Calu3 (cell line): ENCODE measurements around the gene SLC8A1. TPM values are rescaled to one million over a fixed set of nuclear protein-coding genes. Genes with fewer than 3 reads are reported as not detected.

Experiments
- BruUV-seq: library from RNA; stranded (reverse); fragments of 400-500 nt; replicated peaks from 2 replicates; lab custom pipeline; 2021; lab: Mats Ljungman, UMichigan
- CTCF ChIA-PET: fragments of 300-600 bp; sonication (Branson Sonifier 250); formaldehyde crosslinking; loops from one replicate; lab custom pipeline; 2022; ENCODE audit warnings: antibody characterized with exemption; lab: Charles Lee
- DNase-seq: peaks from one replicate; pipeline ENCODE4 v3.0.0; 2022
- H3K27ac Mint-ChIP-seq: one replicate; pipeline ENCODE4 v1.8.0; 2022; ENCODE audit warnings: mixed read lengths; ENCODE audit not compliant: unreplicated experiment
- H3K27me3 Mint-ChIP-seq: one replicate; pipeline ENCODE4 v1.8.0; 2022; ENCODE audit warnings: mixed read lengths; ENCODE audit not compliant: unreplicated experiment
- H3K36me3 Mint-ChIP-seq: one replicate; pipeline ENCODE4 v1.8.0; 2022; ENCODE audit warnings: mild to moderate bottlenecking, moderate library complexity, mixed read lengths; ENCODE audit not compliant: insufficient read depth, unreplicated experiment
- H3K4me1 Mint-ChIP-seq: one replicate; pipeline ENCODE4 v1.8.0; 2022; ENCODE audit warnings: mild to moderate bottlenecking, low read depth, mixed read lengths; ENCODE audit not compliant: unreplicated experiment
- H3K4me3 Mint-ChIP-seq: one replicate; pipeline ENCODE4 v1.8.0; 2022; ENCODE audit warnings: mild to moderate bottlenecking, low read depth, moderate library complexity, mixed read lengths; ENCODE audit not compliant: unreplicated experiment
- H3K9me3 Mint-ChIP-seq: one replicate; pipeline ENCODE4 v1.8.0; 2022; ENCODE audit warnings: low read depth, mixed read lengths; ENCODE audit not compliant: unreplicated experiment
- intact Hi-C: fragments of 100-400 bp; cut with micrococcal nuclease; formaldehyde crosslinking; loops from one replicate; pipeline ENCODE4 v1.10.0; 2022; ENCODE audit not compliant: unreplicated experiment
- total RNA-seq: library from RNA; stranded (reverse); gene quantifications from 2 replicates; pipeline ENCODE4 v1.2.3, GENCODE V29; 2022
- TF ChIP-seq, protein P1 (sequence below): fragments of 200-600 bp; IDR thresholded peaks from one replicate; pipeline ENCODE4 v1.8.0; 2022; ENCODE audit warnings: antibody characterized with exemption; ENCODE audit not compliant: unreplicated experiment

Gene SLC8A1
- total RNA-seq, 1 experiment from 2014 or later, result 0.05 TPM

DNA sequence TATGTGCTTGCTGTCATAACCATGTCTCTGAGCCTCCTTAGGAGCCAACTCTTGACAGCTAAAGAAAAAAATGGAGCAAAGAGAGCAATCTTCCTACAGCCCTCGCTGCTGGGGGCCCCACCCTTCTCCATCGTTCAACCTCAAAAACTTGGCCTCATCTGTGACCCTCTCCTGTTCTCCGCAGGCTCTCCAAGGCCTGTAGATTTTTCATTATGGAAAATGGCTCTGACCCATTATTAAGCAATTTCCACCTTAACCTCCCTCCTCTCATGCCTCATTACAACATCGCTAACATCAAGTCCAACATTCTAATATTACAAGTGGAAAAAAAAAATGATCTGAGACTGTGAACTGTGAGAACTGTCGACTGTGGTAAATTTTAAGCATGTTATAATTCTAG, 98.7 kb downstream of the SLC8A1 start:
- TF ChIP-seq, protein P1, sequence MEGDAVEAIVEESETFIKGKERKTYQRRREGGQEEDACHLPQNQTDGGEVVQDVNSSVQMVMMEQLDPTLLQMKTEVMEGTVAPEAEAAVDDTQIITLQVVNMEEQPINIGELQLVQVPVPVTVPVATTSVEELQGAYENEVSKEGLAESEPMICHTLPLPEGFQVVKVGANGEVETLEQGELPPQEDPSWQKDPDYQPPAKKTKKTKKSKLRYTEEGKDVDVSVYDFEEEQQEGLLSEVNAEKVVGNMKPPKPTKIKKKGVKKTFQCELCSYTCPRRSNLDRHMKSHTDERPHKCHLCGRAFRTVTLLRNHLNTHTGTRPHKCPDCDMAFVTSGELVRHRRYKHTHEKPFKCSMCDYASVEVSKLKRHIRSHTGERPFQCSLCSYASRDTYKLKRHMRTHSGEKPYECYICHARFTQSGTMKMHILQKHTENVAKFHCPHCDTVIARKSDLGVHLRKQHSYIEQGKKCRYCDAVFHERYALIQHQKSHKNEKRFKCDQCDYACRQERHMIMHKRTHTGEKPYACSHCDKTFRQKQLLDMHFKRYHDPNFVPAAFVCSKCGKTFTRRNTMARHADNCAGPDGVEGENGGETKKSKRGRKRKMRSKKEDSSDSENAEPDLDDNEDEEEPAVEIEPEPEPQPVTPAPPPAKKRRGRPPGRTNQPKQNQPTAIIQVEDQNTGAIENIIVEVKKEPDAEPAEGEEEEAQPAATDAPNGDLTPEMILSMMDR, result no peak
- intact Hi-C loops, result no loop called here
- DNase-seq, result no peak
- Mint-ChIP-seq H3K4me3 (no peak overlapping the region), H3K36me3 (no peaks in the 10 kb centered on the region), H3K27me3 (no peaks in the 10 kb centered on the region), H3K4me1 (peaks cover 8% of the 10 kb centered on the region), H3K27ac (no peak overlapping the region), H3K9me3 (no peaks in the 10 kb centered on the region)
- CTCF ChIA-PET, result no interaction called here
- BruUV-seq, result no TSS peak

DNA sequence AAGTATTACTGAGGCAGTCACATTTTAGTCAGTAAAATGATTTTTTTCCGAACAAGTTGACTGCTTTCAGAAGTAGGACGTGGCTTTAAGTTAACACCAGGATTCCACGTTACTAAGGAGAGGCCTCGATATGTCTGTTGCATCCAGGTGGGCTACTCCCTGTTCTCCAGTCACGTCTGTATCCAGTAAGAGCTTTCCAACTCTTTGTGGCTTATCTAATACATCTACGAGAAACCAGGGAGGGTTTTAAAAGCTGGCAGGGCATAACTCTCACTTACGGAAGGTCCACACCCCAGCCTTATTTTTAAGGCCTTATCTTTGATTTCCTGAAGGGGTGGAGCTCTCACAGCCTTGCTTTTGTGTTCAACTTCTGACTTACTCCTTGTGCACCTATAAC, 99.2 kb downstream of the SLC8A1 start:
- Mint-ChIP-seq H3K27ac (no peak overlapping the region), H3K4me1 (peaks cover 8% of the 10 kb centered on the region), H3K27me3 (no peaks in the 10 kb centered on the region), H3K36me3 (no peaks in the 10 kb centered on the region), H3K9me3 (no peaks in the 10 kb centered on the region), H3K4me3 (no peak overlapping the region)
- no peak for DNase-seq
- TF ChIP-seq, protein P1, result no peak
- no TSS peak for BruUV-seq
- CTCF ChIA-PET, result no interaction called here
- intact Hi-C loops, result no loop called here

DNA sequence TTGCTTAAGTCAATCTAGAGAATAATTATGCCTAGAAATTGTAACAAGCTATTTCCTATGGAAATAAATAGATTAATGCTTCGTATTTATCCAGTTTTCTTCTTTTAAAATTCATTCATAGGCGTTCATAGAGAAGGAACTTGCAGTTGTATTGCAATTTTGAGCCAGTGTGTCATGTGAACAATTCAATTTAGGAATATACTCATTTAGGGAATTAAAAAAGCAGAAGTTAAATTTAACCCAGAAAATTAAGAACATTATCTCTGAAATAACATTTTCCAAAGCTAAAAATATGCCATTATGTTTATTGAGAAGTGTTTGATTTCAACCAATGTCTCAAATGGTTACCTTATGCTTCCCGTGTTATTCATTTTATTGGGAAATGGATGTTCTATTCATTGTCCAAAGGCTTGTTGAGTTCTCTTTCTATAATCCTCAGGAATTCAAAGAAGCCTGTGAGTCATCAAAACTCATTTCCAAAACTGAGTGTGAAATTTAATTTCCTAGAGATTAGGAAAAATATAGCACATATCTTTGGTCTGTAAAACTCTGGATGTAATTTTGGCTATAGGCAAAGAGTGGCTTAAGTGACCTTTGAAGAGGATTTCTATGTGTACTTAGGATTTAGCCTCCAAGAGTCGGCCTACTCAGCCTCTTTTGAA, 99.7 kb downstream of the SLC8A1 start:
- no peaks in the 10 kb centered on the region for H3K27me3 Mint-ChIP-seq
- peaks cover 8% of the 10 kb centered on the region for H3K4me1 Mint-ChIP-seq
- intact Hi-C loops, result no loop called here
- H3K4me3 Mint-ChIP-seq, result no peak overlapping the region
- TF ChIP-seq, protein P1, result no peak
- no peak for DNase-seq
- H3K9me3 Mint-ChIP-seq, result no peaks in the 10 kb centered on the region
- no TSS peak for BruUV-seq
- no peaks in the 10 kb centered on the region for H3K36me3 Mint-ChIP-seq
- no peak overlapping the region for H3K27ac Mint-ChIP-seq
- CTCF ChIA-PET, result interaction anchor here (0.6 kb wide), 1 partner anchor 187 kb away, joined by 5 read pairs; no protein-coding TSS in a partner anchor

DNA sequence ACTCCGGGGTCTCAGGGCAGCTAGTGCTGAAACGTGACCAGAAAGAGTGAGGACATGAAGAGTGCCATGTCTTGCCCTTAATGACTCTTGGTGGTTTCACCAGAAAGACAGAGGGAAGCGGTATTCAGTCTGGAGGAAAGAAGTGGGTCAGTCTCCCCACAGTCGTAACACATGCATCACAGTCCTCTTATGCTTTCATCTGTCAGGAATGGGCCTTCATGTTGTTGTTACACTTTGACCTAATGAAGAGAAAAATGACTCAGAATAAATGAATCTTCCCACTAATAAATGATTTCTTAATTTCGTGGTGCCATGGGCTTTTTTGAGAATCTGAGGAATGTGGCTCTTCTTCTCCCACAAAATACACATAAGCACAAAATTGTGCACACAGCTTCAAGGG, 103.2 kb downstream of the SLC8A1 start:
- Mint-ChIP-seq H3K36me3 (no peaks in the 10 kb centered on the region), H3K9me3 (no peaks in the 10 kb centered on the region), H3K27ac (no peak overlapping the region), H3K4me3 (no peak overlapping the region), H3K27me3 (no peaks in the 10 kb centered on the region), H3K4me1 (peaks cover 8% of the 10 kb centered on the region)
- BruUV-seq, result no TSS peak
- intact Hi-C loops, result no loop called here
- no peak for DNase-seq
- CTCF ChIA-PET, result interaction anchor here (0.8 kb wide), 1 partner anchor 12 kb away, joined by 4 read pairs; no protein-coding TSS in a partner anchor
- TF ChIP-seq, protein P1, result no peak
